Medulla oblongata (tissue), 1 donor: ENCODE measurements around the gene CYB5B.
A peak's percentile ranks its signal among the peaks of the same experiment; 100 is the strongest.
"Not testable (repeated sequence)": the region's sequence is repeated elsewhere in the genome, so short reads cannot be mapped to it uniquely, and the experiment has no call there.

ENCODE experiments used
- DNase-seq: peaks from one replicate; pipeline ENCODE4 v3.0.0-alpha.2; 2015; ENCODE audit errors: extremely low spot score

Gene CYB5B

GRCh38 chr16:69408475-69408874 lies 15.9 kb upstream of the CYB5B start:
- DNase-seq: no peak

- DNase-seq: no peak
Observed at GRCh38 chr16:69410219-69410990, 14.0 kb upstream of the CYB5B start.

GRCh38 chr16:69411064-69411985 lies 13.1 kb upstream of the CYB5B start:
- DNase-seq: no peak

- no peak for DNase-seq
Observed at GRCh38 chr16:69412287-69412686, 12.1 kb upstream of the CYB5B start.

- no peak for DNase-seq
Observed at GRCh38 chr16:69413045-69413664, 11.3 kb upstream of the CYB5B start.

- DNase-seq: peak; percentile 27
Observed at GRCh38 chr16:69417520-69418199, 6.8 kb upstream of the CYB5B start.

GRCh38 chr16:69419956-69420355 lies 4.5 kb upstream of the CYB5B start:
- DNase-seq: no peak

- DNase-seq: no peak
Observed at GRCh38 chr16:69423189-69423588, 1.2 kb upstream of the CYB5B start.

- no peak for DNase-seq
Observed at GRCh38 chr16:69424935-69425784, 741 bp downstream of the CYB5B start.

- DNase-seq: no peak
Observed at GRCh38 chr16:69428652-69429051, 4.2 kb downstream of the CYB5B start.

GRCh38 chr16:69429058-69429640 lies 4.7 kb downstream of the CYB5B start:
- not testable (repeated sequence) for DNase-seq

GRCh38 chr16:69431948-69432468 lies 7.6 kb downstream of the CYB5B start:
- DNase-seq: no peak

- no peak for DNase-seq
Observed at GRCh38 chr16:69434066-69434465, 9.6 kb downstream of the CYB5B start.

GRCh38 chr16:69435977-69436820 lies 11.8 kb downstream of the CYB5B start:
- DNase-seq: no peak

- no peak for DNase-seq
Observed at GRCh38 chr16:69436896-69437295, 12.5 kb downstream of the CYB5B start.

GRCh38 chr16:69438465-69438864 lies 14.0 kb downstream of the CYB5B start:
- DNase-seq: no peak

GRCh38 chr16:69440250-69440649 lies 15.8 kb downstream of the CYB5B start:
- no peak for DNase-seq

- DNase-seq: not testable (repeated sequence)
Observed at GRCh38 chr16:69441030-69441429, 16.6 kb downstream of the CYB5B start.

GRCh38 chr16:69443927-69444631 lies 19.7 kb downstream of the CYB5B start:
- peak; percentile 27 for DNase-seq
